ENCODE results near the gene RNU1-3.

RNU1-3 gene

DNA sequence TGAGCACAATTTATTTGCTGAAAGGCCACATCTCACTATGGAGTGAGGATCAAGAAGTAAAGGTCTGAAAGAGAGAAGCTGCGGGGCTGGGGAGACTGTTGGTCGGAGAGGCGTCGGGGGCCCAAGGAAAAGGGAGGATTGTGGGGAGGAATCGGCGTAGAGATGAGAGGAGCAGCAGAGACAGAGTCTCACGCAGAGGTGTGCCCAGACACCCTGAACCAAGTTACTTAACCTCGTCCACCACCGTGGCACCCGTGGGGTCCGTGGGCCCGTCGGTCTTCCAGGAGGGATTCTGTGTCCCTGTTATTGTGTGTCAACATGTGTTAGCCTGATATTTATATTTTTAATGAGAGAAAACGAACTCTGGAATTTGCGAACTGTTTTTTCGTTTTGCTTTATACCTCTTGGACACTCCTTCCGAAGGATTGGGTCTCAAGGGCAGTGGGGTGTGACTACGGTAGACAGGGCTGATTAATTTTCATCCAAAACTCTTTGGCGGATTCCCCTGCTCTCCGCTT is 49.6 kb downstream of the RNU1-3 start:
- DNase-seq = peak; percentile 71

Data from islet precursor cell (in vitro differentiated cells).